GM23338 (cell line): ENCODE data around the gene EYA4.

Experiments used
- CTCF ChIP-seq, 2 experiments: fragments of 200-600 bp in 1 of 2; sonication (generic) in 1 of 2; conservative IDR thresholded peaks; 2 replicates each; pipeline versions ENCODE4 v1.5.1 to v1.6.1; 2016 to 2017; ENCODE audit warnings: antibody characterized with exemption in 2 of 2, low read depth in 2 of 2, mild to moderate bottlenecking in 2 of 2, moderate library complexity in 1 of 2
- EZH2 ChIP-seq: fragments of 200-600 bp; sonication (generic); IDR thresholded peaks from one replicate; pipeline ENCODE4 v1.8.0; 2017; ENCODE audit warnings: antibody characterized with exemption, mild to moderate bottlenecking, low read depth; ENCODE audit not compliant: unreplicated experiment
- EZH2phosphoT487 ChIP-seq: fragments of 200-600 bp; sonication (generic); IDR thresholded peaks from one replicate; pipeline ENCODE4 v1.8.1; 2018; ENCODE audit warnings: antibody characterized with exemption; ENCODE audit not compliant: unreplicated experiment
- POLR2AphosphoS5 ChIP-seq: IDR thresholded peaks from 2 replicates; pipeline ENCODE4 v1.6.1; 2016; ENCODE audit warnings: antibody characterized with exemption, low read depth
- REST ChIP-seq: IDR thresholded peaks from one replicate; pipeline ENCODE4 v1.6.1; 2018; ENCODE audit warnings: antibody characterized with exemption; ENCODE audit not compliant: unreplicated experiment

GRCh38 chr6:133206942-133207341, 34.2 kb upstream of the EYA4 start:
- TF ChIP-seq REST (no peak), CTCF (conservative IDR thresholded peaks at IDR 0.05; ENCODE audit: low read depth in 2 of 2) (no peak), EZH2 (no peak), EZH2phosphoT487 (no peak), POLR2AphosphoS5 (no peak)
